Measurements from ENCODE around the gene MERTK.
"Not testable (repeated sequence)": the region's sequence is repeated elsewhere in the genome, so short reads cannot be mapped to it uniquely, and the experiment has no call there.

The MERTK gene

GRCh38 chr2:111897924-111898702 is at the start of gene MERTK:
MERTK (plus strand) TSS chr2:111898607; CDS start chr2:111898736, 129 bp downstream.
- peak; percentile 32 for DNase-seq (ENCODE audit: low read depth)

- peak; percentile 2 for DNase-seq (ENCODE audit: low read depth)
Observed at GRCh38 chr2:111850646-111851045, 47.8 kb upstream of the MERTK start.

- not testable (repeated sequence) for DNase-seq (ENCODE audit: low read depth)
Observed at GRCh38 chr2:111852544-111852943, 45.9 kb upstream of the MERTK start.

- DNase-seq (ENCODE audit: low read depth): not testable (repeated sequence)
Observed at GRCh38 chr2:111860005-111860404, 38.4 kb upstream of the MERTK start.

GRCh38 chr2:111865124-111865523 is 33.3 kb upstream of the MERTK start:
- not testable (repeated sequence) for DNase-seq (ENCODE audit: low read depth)

- not testable (repeated sequence) for DNase-seq (ENCODE audit: low read depth)
Observed at GRCh38 chr2:111872806-111873205, 25.6 kb upstream of the MERTK start.

GRCh38 chr2:111883661-111884591 is 14.5 kb upstream of the MERTK start, which contains the start of gene ANAPC1:
ANAPC1 (minus strand) TSS chr2:111884193; CDS start chr2:111880825, 3,368 bp downstream.
- DNase-seq (ENCODE audit: low read depth): peak; percentile 79

GRCh38 chr2:111884592-111884964 is 13.8 kb upstream of the MERTK start:
- no peak for DNase-seq (ENCODE audit: low read depth)

GRCh38 chr2:111896024-111896423 is 2.4 kb upstream of the MERTK start:
- no peak for DNase-seq (ENCODE audit: low read depth)

- DNase-seq (ENCODE audit: low read depth): no peak
Observed at GRCh38 chr2:111896576-111896975, 1.8 kb upstream of the MERTK start.

GRCh38 chr2:111897630-111897923 is 830 bp upstream of the MERTK start:
- DNase-seq (ENCODE audit: low read depth): no peak

GRCh38 chr2:111898703-111899514 is 502 bp downstream of the MERTK start:
- DNase-seq (ENCODE audit: low read depth): no peak

GRCh38 chr2:111900859-111901258 is 2.5 kb downstream of the MERTK start:
- DNase-seq (ENCODE audit: low read depth): no peak

GRCh38 chr2:111903516-111903915 is 5.1 kb downstream of the MERTK start:
- no peak for DNase-seq (ENCODE audit: low read depth)

GRCh38 chr2:111903930-111904439 is 5.6 kb downstream of the MERTK start:
- DNase-seq (ENCODE audit: low read depth): no peak

- DNase-seq (ENCODE audit: low read depth): no peak
Observed at GRCh38 chr2:111904726-111905474, 6.5 kb downstream of the MERTK start.

GRCh38 chr2:111905475-111905869 is 7.1 kb downstream of the MERTK start:
- DNase-seq (ENCODE audit: low read depth): not testable (repeated sequence)

GRCh38 chr2:111905990-111906735 is 7.8 kb downstream of the MERTK start:
- DNase-seq (ENCODE audit: low read depth): no peak

- DNase-seq (ENCODE audit: low read depth): no peak
Observed at GRCh38 chr2:111908578-111908977, 10.2 kb downstream of the MERTK start.

GRCh38 chr2:111909079-111909478 is 10.7 kb downstream of the MERTK start:
- no peak for DNase-seq (ENCODE audit: low read depth)
